Subcutaneous abdominal adipose tissue (tissue), 5 donors: Measurements from ENCODE around the gene OR8G1.
"Not testable (repeated sequence)": the region's sequence is repeated elsewhere in the genome, so short reads cannot be mapped to it uniquely, and the experiment has no call there.

Source experiments
- H3K27ac ChIP-seq: one replicate; pipeline ENCODE4 v1.7.0; 2013; ENCODE audit warnings: low read depth, mild to moderate bottlenecking, inconsistent platforms, low read length, moderate library complexity
- H3K27me3 ChIP-seq, 5 donors: one replicate each; pipeline ENCODE4 v1.7.0; 2013; ENCODE audit warnings: low read length in 5 of 5, inconsistent platforms in 1 of 5; ENCODE audit not compliant: control insufficient read depth in 5 of 5, insufficient read depth in 4 of 5
- H3K36me3 ChIP-seq, 5 donors: one replicate each; pipeline ENCODE4 v1.7.0; 2013; ENCODE audit warnings: low read length in 5 of 5; ENCODE audit not compliant: control insufficient read depth in 5 of 5, insufficient read depth in 5 of 5
- H3K4me1 ChIP-seq, 5 donors: one replicate each; pipeline ENCODE4 v1.7.0; 2013; ENCODE audit warnings: low read length in 5 of 5, mild to moderate bottlenecking in 3 of 5, moderate library complexity in 1 of 5; ENCODE audit not compliant: control insufficient read depth in 5 of 5, insufficient read depth in 5 of 5
- H3K4me3 ChIP-seq, 5 donors: one replicate each; pipeline ENCODE4 v1.7.0; 2013; ENCODE audit warnings: low read length in 5 of 5, low read depth in 1 of 5
- H3K9ac ChIP-seq, 5 donors: one replicate each; pipeline ENCODE4 v1.7.0; 2013; ENCODE audit warnings: low read length in 5 of 5, mild to moderate bottlenecking in 4 of 5, moderate library complexity in 3 of 5
- H3K9me3 ChIP-seq, 5 donors: one replicate each; pipeline ENCODE4 v1.7.0; 2013; ENCODE audit warnings: low read length in 5 of 5; ENCODE audit not compliant: control insufficient read depth in 5 of 5
- donor health status: healthy.
- donor health status: healthy.
- donor health status: healthy.
- donor health status: healthy.
- donor health status: healthy.

Gene OR8G1

GRCh38 chr11:124204008-124204407 lies 36.9 kb upstream of the OR8G1 start:
- no peaks in the 10 kb centered on the region for H3K9me3 ChIP-seq
- no peak overlapping the region for H3K4me3 ChIP-seq
- no peaks in the 10 kb centered on the region for H3K4me1 ChIP-seq
- H3K27ac ChIP-seq: no peak overlapping the region
- H3K9ac ChIP-seq: no peak overlapping the region
- H3K36me3 ChIP-seq: no peaks in the 10 kb centered on the region
- H3K27me3 ChIP-seq: no peaks in the 10 kb centered on the region

- no peaks in the 10 kb centered on the region for H3K36me3 ChIP-seq
- H3K27me3 ChIP-seq: no peaks in the 10 kb centered on the region
- H3K9ac ChIP-seq: no peak overlapping the region
- no peaks in the 10 kb centered on the region for H3K9me3 ChIP-seq
- H3K27ac ChIP-seq: no peak overlapping the region
- H3K4me3 ChIP-seq: no peak overlapping the region
- H3K4me1 ChIP-seq: no peaks in the 10 kb centered on the region
Measured at GRCh38 chr11:124207102-124207792, 33.6 kb upstream of the OR8G1 start.

GRCh38 chr11:124209824-124210357 lies 31.0 kb upstream of the OR8G1 start:
- Histone ChIP-seq H3K36me3 (no peaks in the 10 kb centered on the region), H3K4me1 (no peaks in the 10 kb centered on the region), H3K4me3 (no peak overlapping the region), H3K9ac (no peak overlapping the region), H3K27me3 (no peaks in the 10 kb centered on the region), H3K9me3 (no peaks in the 10 kb centered on the region), H3K27ac (no peak overlapping the region)

GRCh38 chr11:124210421-124210820 lies 30.5 kb upstream of the OR8G1 start:
- no peaks in the 10 kb centered on the region for H3K4me1 ChIP-seq
- no peak overlapping the region for H3K9ac ChIP-seq
- no peaks in the 10 kb centered on the region for H3K36me3 ChIP-seq
- H3K4me3 ChIP-seq: no peak overlapping the region
- H3K9me3 ChIP-seq: no peaks in the 10 kb centered on the region
- H3K27me3 ChIP-seq: no peaks in the 10 kb centered on the region
- H3K27ac ChIP-seq: no peak overlapping the region

- Histone ChIP-seq H3K36me3 (no peaks in the 10 kb centered on the region), H3K9me3 (no peaks in the 10 kb centered on the region), H3K4me3 (no peak overlapping the region)
Measured at GRCh38 chr11:124211321-124211720, 29.6 kb upstream of the OR8G1 start.

GRCh38 chr11:124214027-124214426 lies 26.9 kb upstream of the OR8G1 start:
- H3K27ac ChIP-seq: no peak overlapping the region
- no peaks in the 10 kb centered on the region for H3K4me1 ChIP-seq
- H3K27me3 ChIP-seq: no peaks in the 10 kb centered on the region
- no peak overlapping the region for H3K4me3 ChIP-seq
- no peaks in the 10 kb centered on the region for H3K36me3 ChIP-seq
- no peak overlapping the region for H3K9ac ChIP-seq
- no peaks in the 10 kb centered on the region for H3K9me3 ChIP-seq

More at GRCh38 chr11:124211321-124211720, 29.6 kb upstream of the OR8G1 start:
- Histone ChIP-seq H3K27me3 (no peaks in the 10 kb centered on the region), H3K27ac (no peak overlapping the region), H3K9ac (no peak overlapping the region), H3K4me1 (no peaks in the 10 kb centered on the region)

GRCh38 chr11:124219126-124219525 lies 21.8 kb upstream of the OR8G1 start:
- Histone ChIP-seq H3K36me3 (no peaks in the 10 kb centered on the region), H3K9ac (no peak overlapping the region), H3K4me1 (no peaks in the 10 kb centered on the region), H3K27ac (no peak overlapping the region), H3K9me3 (no peaks in the 10 kb centered on the region), H3K4me3 (no peak overlapping the region), H3K27me3 (no peaks in the 10 kb centered on the region)

GRCh38 chr11:124222407-124222806 lies 18.5 kb upstream of the OR8G1 start:
- no peaks in the 10 kb centered on the region for H3K4me1 ChIP-seq
- no peak overlapping the region for H3K9ac ChIP-seq

GRCh38 chr11:124224618-124225423 lies 16.1 kb upstream of the OR8G1 start:
- H3K4me1 ChIP-seq, H3K27me3 ChIP-seq, H3K36me3 ChIP-seq, H3K27ac ChIP-seq, H3K9ac ChIP-seq, H3K4me3 ChIP-seq, H3K9me3 ChIP-seq: not testable (repeated sequence)

More at GRCh38 chr11:124222407-124222806, 18.5 kb upstream of the OR8G1 start:
- Histone ChIP-seq H3K27me3 (no peaks in the 10 kb centered on the region), H3K4me3 (no peak overlapping the region), H3K9me3 (no peaks in the 10 kb centered on the region), H3K36me3 (no peaks in the 10 kb centered on the region), H3K27ac (no peak overlapping the region)

GRCh38 chr11:124225471-124225870 lies 15.4 kb upstream of the OR8G1 start:
- no peak overlapping the region for H3K4me3 ChIP-seq

More at GRCh38 chr11:124225471-124225870, 15.4 kb upstream of the OR8G1 start:
- Histone ChIP-seq H3K27me3 (no peaks in the 10 kb centered on the region), H3K9me3 (no peaks in the 10 kb centered on the region), H3K27ac (no peak overlapping the region), H3K4me1 (no peaks in the 10 kb centered on the region), H3K36me3 (no peaks in the 10 kb centered on the region), H3K9ac (no peak overlapping the region)
